HL-60 (cell line): ENCODE measurements around the gene GNPTAB.
"Not testable (repeated sequence)": the region's sequence is repeated elsewhere in the genome, so short reads cannot be mapped to it uniquely, and the experiment has no call there.

ENCODE experiments used
- DNase-seq, 2 experiments: peaks; one replicate each; pipeline ENCODE4 v3.0.0-alpha.2; 2010 to 2020; ENCODE audit warnings: low read depth in 1 of 2, low spot score in 1 of 2
- H3K27ac ChIP-seq: fragments of 250-450 bp; sonication (Bioruptor Pico); replicated peaks from 2 replicates; pipeline ENCODE4 v1.5.1; 2020; ENCODE audit warnings: mild to moderate bottlenecking, moderate library complexity
- H3K27me3 ChIP-seq: fragments of 250-450 bp; sonication (Bioruptor Pico); 2 replicates; pipeline ENCODE4 v1.5.1; 2021; ENCODE audit warnings: mild to moderate bottlenecking, moderate library complexity; ENCODE audit not compliant: insufficient read depth, poor library complexity, severe bottlenecking
- H3K4me3 ChIP-seq: replicated peaks from 2 replicates; pipeline ENCODE4 v1.5.1; 2011; ENCODE audit warnings: mild to moderate bottlenecking, control low read depth, low read length; ENCODE audit not compliant: insufficient read depth
- GABPA ChIP-seq: IDR thresholded peaks from 2 replicates; pipeline ENCODE4 v1.6.1; 2012; ENCODE audit warnings: low read depth
- POLR2AphosphoS5 ChIP-seq: IDR thresholded peaks from 2 replicates; pipeline ENCODE4 v1.6.1; 2012; ENCODE audit warnings: low read depth
- REST ChIP-seq: IDR thresholded peaks from 2 replicates; pipeline ENCODE4 v1.6.1; 2012; ENCODE audit warnings: low read depth; ENCODE audit not compliant: insufficient replicate concordance
- SPI1 ChIP-seq: IDR thresholded peaks from 2 replicates; pipeline ENCODE4 v1.6.1; 2012; ENCODE audit warnings: low read depth, mild to moderate bottlenecking, borderline replicate concordance
- TF ChIP-seq, protein P1 (sequence below): IDR thresholded peaks from one replicate; pipeline ENCODE4 v1.5.1; 2011; ENCODE audit warnings: low read length, control low read depth, inconsistent platforms; ENCODE audit not compliant: insufficient read depth

GNPTAB gene

DNA sequence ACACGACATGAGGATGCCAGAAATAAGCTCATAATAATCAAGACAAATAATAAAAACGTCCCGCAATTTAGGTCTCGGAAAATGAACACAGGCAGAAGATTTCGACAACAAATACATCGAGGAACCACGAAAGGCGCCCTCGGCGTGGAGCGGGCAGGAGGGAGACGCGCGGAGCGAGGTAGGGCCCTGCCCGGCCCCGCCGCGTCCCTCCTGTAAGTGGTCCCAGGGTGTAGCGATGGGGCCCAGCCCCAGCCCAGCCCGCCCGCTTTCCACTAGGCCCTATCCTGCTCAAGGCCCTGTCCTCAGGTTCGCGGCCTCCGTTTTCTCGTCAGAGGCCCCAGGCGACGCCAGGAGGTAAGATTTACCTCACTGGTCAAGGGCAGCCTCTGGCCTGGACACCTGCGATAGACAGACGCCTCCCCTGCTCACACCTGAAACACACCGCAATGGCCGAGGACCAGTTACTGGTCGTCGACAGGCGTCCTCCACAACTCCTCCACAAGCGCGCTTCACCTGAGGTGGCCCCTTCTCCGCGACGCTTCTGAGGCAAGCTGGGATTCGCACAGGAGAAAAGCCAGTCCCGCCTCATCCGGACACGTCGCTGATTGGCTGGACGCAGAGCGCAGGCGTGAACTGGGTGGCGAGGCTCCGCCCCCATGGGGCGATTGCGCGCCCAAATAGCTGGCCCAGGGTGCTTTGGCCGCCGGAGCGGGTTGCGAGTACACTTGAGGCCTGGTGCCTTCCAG is 91.7 kb downstream of the GNPTAB start, which contains the start of gene SYCP3:
Gene SYCP3, minus strand, starts transcription at position 543 of the 746 bp plus-strand sequence. CDS start 1,527 bp downstream, outside the sequence.
- no peak within 1 kb of the TSS for H3K4me3 ChIP-seq
- no peak for DNase-seq
- H3K27me3 ChIP-seq = no peaks in the 10 kb centered on the region
- TF ChIP-seq GABPA = no peak
- TF ChIP-seq REST = no peak
- no peak for TF ChIP-seq POLR2AphosphoS5
- TF ChIP-seq, protein P1, sequence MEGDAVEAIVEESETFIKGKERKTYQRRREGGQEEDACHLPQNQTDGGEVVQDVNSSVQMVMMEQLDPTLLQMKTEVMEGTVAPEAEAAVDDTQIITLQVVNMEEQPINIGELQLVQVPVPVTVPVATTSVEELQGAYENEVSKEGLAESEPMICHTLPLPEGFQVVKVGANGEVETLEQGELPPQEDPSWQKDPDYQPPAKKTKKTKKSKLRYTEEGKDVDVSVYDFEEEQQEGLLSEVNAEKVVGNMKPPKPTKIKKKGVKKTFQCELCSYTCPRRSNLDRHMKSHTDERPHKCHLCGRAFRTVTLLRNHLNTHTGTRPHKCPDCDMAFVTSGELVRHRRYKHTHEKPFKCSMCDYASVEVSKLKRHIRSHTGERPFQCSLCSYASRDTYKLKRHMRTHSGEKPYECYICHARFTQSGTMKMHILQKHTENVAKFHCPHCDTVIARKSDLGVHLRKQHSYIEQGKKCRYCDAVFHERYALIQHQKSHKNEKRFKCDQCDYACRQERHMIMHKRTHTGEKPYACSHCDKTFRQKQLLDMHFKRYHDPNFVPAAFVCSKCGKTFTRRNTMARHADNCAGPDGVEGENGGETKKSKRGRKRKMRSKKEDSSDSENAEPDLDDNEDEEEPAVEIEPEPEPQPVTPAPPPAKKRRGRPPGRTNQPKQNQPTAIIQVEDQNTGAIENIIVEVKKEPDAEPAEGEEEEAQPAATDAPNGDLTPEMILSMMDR = no peak
- no peak for TF ChIP-seq SPI1
- no peak within 1 kb of the TSS for H3K27ac ChIP-seq

DNA sequence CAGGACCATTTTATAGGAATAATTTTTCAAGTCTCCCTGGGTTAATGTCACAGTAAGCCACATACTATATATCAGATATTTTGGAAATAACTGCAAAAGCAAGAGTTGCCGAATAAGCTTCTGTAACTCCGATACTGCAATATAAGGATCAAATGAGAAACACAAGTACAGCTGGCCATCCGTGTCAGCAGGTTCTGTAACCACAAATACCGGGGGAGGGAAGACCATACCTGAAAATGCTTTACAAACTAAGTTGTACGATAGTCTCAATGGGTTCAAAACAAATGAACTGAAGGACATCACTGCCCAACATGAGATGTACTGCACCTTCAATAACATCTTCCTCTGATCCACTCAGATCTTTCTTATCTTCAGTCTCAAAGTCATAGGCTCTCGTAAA is 93.3 kb downstream of the GNPTAB start:
- Histone ChIP-seq H3K27ac (no peak overlapping the region), H3K4me3 (no peak overlapping the region), H3K27me3 (no peaks in the 10 kb centered on the region)
- TF ChIP-seq GABPA (no peak), REST (no peak), POLR2AphosphoS5 (no peak), SPI1 (no peak)
- DNase-seq = no peak

- not testable (repeated sequence) for DNase-seq, H3K4me3 ChIP-seq, H3K27ac ChIP-seq, H3K27me3 ChIP-seq
Measured at GRCh38 chr12:101734482-101734881, 96.3 kb downstream of the GNPTAB start.

DNA sequence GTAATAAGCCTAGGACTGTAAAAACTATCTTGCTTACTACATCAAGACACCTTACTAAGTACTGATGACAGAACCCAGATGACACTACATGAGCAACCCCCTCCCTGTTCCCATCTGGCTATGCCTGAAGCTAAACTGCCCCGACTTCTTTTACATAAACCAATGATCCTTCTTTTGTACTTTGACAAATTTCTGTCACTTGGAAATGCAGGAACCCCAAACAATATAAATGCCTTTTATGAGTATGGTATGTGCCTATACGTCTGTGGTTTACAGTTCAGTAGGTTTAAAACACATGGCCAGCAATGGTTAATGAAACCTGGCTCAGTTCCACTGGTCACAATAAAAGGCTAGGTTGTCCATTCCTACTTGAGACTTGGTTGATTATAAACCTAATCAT is 97.6 kb downstream of the GNPTAB start:
- no peak overlapping the region for H3K4me3 ChIP-seq
- no peak for DNase-seq
- H3K27me3 ChIP-seq = no peaks in the 10 kb centered on the region
- H3K27ac ChIP-seq = no peak overlapping the region
- TF ChIP-seq, protein P1 = no peak
- TF ChIP-seq REST (no peak), POLR2AphosphoS5 (no peak), GABPA (no peak), SPI1 (no peak)
